DND-41 (cell line): ENCODE data around the gene PTPRK.

Experiments used
- CTCF ChIP-seq: IDR thresholded peaks from 2 replicates; pipeline ENCODE4 v1.5.1; 2012; ENCODE audit warnings: borderline replicate concordance, low read length, moderate library complexity, mild to moderate bottlenecking; ENCODE audit not compliant: poor library complexity, severe bottlenecking; ENCODE audit errors: extremely low read depth
- EZH2 ChIP-seq: IDR thresholded peaks from 3 replicates; pipeline ENCODE4 v1.6.1; 2012; ENCODE audit warnings: borderline replicate concordance, low read depth, mild to moderate bottlenecking, moderate library complexity, low read length, inconsistent platforms; ENCODE audit not compliant: severe bottlenecking

- TF ChIP-seq CTCF (no peak), EZH2 (no peak)
Measured at GRCh38 chr6:128204616-128205015, 315.8 kb downstream of the PTPRK start.
